Globus pallidus (tissue), 1 donor: ENCODE results near the gene HOXA13.

Source experiments
- DNase-seq: peaks from one replicate; pipeline ENCODE4 v3.0.0-alpha.2; 2015; ENCODE audit warnings: low spot score

Gene HOXA13

GRCh38 chr7:27192546-27193334 lies 7.2 kb downstream of the HOXA13 start:
- no peak for DNase-seq

- DNase-seq = no peak
Measured at GRCh38 chr7:27191833-27192545, 7.9 kb downstream of the HOXA13 start.

DNA sequence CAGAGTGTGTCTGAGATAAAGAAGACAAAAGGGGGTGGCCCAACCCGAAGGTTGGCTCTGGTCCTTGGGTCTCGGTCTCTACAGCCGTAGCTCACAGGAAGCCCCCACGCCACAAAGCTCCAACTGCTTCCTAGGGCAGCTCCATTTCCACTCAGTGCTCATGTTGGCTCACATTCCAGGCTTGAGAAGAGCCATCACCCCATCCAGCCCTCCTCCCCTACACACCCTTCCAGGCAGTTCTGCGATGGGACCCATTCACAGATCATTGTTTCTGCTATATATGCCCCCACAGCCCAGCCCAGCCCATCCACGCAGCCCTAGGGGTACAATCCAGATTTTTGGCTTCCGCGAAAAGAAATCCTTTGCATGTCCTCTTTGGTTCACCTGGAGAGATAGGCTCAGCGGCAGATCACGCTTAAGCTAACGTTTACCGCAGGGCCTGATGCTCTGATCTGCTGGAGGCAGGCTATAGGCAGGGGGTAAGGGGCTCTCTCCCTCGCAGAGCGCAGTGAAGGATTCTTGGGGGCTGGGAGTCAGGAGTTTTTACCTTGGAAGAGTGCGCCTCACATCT lies 8.6 kb downstream of the HOXA13 start:
- DNase-seq = no peak

- no peak for DNase-seq
Measured at GRCh38 chr7:27189997-27190748, 9.7 kb downstream of the HOXA13 start.

GRCh38 chr7:27189295-27189996 lies 10.4 kb downstream of the HOXA13 start:
- DNase-seq = no peak

GRCh38 chr7:27188386-27189294 lies 11.3 kb downstream of the HOXA13 start:
- no peak for DNase-seq

DNA sequence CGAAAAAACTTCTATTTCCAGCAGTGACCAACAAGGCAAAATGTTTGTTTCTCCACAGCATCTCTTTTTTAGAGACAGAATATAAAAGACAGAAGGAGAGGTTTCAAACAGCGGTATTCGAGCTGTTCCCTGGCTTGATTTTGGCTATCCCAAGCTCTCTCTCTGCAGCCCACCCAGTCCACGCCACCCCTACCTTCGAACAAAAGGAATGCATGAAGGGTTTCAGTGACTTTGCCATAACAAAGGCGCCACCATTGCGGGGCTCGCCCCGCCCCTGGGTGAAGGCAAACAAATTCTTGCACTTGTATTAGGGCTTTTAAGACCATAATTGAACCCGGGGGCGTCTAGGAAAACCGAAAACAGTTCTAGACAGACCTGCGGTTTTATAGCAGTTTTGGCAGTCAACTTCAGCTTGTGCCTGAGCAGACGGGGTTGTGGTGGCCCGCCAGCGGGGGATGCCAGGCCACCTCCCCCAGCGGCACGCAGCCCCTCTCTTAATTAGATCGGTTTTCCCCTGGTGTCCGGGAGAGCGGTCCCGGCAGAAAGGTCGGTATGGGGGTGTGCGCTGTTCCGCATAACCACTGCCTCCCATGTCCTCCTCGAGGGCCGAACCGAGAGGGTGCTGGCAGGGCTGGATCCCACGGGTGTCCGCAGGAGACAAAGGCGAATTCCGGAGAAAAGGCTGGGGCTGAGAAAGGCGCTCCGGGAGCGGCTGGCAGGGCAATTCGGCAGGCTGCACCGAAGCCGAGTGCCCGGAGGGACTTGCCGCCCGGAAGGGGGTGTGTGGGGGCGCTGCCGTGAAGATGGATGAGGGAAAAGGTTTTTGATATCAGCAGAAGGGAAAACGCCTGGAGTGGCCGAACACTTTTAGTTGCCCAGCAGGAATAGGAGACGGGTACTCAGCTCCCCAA lies 12.2 kb downstream of the HOXA13 start:
- no peak for DNase-seq

DNA sequence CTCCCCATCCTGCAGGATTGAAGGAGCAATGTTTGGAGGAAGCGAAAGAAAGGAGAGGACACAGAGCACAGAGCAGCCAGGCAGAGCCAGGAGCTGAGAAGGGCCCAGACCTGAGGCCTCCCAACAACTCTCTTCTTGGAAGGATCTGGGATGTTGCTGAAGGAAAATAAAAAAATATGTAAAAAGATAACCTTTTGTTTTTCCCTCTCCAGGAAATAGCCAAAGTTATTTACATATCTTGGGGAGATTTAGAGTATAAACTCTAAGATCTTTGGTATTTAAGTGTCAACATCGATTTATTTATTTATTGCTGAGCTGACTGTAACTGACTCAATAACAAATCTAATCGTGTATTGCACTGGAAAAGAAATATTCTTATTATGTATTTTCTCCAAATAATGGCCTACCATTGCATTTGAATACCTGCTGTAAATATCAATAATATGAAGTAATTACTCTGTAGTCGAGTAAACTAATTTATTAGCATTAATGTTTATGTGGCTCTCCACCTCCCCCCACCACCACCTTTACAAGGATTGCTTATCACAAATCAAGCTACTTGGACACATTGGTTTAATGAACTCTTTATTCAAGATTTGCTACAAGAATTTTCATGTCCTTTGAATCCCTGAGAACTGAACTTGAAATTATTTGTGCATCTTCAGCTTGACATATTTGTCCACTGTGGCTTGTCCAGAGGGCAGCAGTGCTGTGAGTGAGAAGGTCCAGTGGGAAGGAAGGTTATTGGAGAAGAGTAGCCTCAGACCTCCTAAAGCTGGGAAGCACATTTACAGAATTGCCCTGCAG lies 13.0 kb downstream of the HOXA13 start:
- no peak for DNase-seq

GRCh38 chr7:27185854-27186667 lies 13.8 kb downstream of the HOXA13 start:
- no peak for DNase-seq

DNA sequence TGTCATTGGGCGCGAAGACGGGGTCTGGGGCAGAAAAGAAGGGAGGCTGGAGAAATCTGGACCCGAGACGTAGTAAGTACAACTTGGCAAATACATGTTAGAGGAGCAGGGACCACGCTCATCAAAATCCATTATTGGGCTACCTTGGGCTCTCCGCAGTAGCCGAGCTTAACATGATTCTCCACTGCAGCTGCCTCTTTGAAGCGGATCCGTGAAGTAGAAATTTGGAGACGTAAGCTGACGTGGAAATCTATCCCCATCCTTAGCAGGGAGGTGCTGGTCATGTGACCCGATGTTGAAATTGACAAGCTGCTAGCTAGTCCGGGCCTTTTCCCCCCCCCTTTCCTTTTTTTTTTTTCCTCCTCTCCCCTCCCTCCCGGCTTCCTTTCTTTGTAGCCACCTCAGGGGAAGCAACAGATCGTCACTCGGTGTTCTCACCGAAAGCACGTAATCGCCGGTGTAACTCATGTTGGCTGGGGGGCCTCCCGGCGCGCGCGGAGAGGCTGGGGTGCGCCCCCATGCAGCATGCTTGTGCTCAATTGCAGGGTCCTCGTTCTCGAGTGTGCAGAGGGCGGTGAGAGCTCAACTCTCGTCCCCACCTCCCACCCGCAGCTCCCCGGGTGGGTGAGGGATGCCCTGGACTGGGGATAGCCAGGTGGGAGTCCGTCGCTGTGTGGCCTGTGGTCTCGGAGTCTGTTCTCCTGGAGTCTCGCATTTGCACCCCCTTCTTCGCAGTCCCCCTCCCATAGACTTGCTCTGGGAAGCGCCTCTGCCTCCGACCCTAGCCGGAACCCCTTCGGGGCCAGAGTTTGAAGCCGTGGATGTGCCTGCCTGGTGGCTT lies 14.7 kb downstream of the HOXA13 start, which contains the start of gene HOXA11:
Gene HOXA11, minus strand, starts transcription at position 220 of the 841 bp plus-strand sequence. Its CDS starts 88 bp downstream, at position 132.
- no peak for DNase-seq

DNA sequence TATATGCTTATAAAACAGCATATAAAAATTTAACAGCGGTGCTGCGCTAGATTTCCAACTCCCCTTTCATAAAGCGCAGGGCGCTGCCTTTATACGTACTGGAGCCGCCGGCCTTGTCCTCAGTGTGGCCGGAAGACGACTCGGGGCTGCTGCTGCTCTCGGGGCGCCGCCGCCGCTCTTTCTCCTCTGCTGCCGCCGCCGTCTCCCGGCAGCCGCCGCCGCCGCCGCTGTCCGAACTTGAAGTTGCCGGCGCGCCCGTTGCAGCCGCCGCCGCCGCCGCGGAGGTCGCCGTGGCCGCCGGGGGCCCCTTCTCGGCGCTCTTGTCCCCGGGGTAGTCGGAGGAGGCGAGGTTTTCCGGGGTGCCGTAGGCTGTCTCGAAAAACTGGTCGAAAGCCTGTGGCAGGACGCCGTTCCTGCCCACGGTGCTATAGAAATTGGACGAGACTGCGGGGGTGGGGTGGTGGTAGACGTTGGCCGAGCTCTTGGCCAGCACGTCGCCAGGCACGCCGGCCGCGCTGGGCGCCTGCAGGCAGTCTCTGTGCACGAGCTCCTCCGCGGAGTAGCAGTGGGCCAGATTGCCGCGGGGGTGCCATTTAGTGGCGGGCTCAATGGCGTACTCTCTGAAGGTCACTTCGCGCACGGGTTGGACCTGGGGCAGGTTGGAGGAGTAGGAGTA lies 15.4 kb downstream of the HOXA13 start:
- DNase-seq = no peak

GRCh38 chr7:27183682-27184336 lies 16.1 kb downstream of the HOXA13 start:
- DNase-seq = no peak

DNA sequence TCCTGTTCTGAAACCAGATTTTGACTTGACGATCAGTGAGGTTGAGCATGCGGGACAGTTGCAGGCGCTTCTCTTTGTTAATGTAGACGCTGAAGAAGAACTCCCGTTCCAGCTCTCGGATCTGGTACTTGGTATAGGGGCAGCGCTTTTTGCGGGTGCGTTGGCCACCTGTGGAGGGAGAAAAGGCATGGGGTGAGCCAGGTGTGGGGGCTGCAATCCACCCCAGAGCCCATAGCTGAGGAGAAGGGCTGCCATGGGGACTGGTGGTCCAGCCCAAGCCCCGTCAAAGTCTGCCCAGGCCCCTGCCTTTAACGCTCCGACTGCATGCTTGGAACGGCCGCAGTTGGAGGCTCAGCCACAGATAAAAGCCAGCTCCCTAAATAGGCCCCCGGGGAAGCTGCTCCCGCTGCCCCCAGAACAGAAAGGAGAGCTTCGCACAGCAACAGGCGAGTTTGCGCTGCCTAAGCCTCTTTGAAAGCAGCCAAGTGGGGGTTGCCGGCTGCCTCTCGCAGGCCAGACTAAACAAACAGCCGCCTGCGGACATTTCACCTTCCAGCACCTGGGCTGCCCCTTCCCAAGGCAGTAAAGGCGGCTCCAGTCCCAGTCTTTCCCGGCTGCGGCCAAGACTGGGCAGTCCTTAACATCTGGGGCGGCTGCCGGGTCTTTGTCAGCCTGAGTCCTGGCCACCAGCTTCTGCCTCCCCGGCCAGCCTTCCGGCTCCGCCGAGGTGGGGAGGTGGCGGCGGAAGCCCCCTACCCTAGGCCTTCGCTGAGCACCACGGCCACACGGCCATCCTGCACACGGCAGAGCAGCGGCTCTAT lies 16.8 kb downstream of the HOXA13 start:
- DNase-seq = no peak

- no peak for DNase-seq
Measured at GRCh38 chr7:27182285-27182841, 17.5 kb downstream of the HOXA13 start.
